Measurements from ENCODE around the gene SIRT7. TPM values are rescaled to one million over a fixed set of nuclear protein-coding genes. Genes with fewer than 3 reads are reported as not detected.

The SIRT7 gene
- total and polyA plus RNA-seq, 4 donors = 14.7 to 43.4 (median 32.9) TPM

DNA sequence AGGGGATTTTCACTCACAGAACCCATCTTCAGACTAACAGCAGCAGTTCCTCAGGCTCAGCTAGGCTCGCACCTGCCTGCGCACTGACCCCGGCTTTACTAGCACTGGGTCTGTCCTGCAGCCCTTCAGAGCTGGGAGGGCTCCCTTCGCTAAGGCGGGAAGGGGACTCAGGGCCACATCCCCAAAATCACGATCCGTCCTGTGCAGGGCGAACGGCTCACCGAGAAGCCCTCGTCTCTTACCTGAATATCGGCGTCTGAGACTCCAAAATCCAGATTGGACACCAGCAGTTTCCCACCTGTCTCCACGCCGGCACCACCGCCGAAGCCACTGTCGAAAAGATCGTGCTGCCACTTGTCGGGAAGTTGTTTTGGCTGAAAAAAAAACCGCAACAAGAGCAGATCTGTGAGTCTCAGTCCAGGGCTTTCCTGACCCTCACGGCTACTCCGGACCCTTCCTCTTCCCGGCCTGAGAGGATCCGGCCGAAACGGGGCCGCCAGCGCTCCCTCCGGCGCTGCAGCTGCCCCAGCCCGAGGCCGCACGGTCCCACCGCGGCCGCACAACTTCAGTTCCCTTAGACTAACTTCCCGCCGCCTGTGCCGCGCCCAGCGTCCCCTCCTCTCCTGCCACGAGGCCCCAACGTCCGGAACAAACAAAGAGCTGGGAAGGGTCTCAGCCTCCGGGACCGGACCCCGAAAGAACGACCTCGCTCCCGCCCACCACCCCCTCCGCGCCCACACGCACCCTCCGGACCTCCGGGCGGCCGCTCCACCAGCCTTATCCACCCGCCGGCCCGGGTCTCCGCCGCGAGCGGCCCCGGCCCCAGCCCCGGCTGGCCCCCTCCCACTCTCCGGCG, 27.3 kb downstream of the SIRT7 start:
- WGBS, 2 donors = 8 to 12% methylated on average over 47 to 69 of the region's 69 CpGs
- Histone ChIP-seq H3K36me3 (ENCODE audit: control insufficient read depth in 4 of 4, insufficient read depth in 4 of 4, low read length in 4 of 4) (peaks cover 24 to 48% (median 30%) of the 10 kb centered on the region in 4 donors), H3K27me3 (ENCODE audit: control insufficient read depth in 3 of 3, insufficient read depth in 3 of 3, low read length in 2 of 3) (no peaks in the 10 kb centered on the region), H3K27ac (ENCODE audit: low read depth in 1 of 2, low read length in 1 of 2) (peak overlapping the region; percentile 55 to 79), H3K4me3 (peak overlapping the region; percentile 85), H3K4me1 (ENCODE audit: control insufficient read depth in 5 of 5, insufficient read depth in 5 of 5, low read length in 5 of 5) (peaks cover 0 to 10% (median 7%) of the 10 kb centered on the region in 5 donors), H3K9me3 (ENCODE audit: control insufficient read depth in 4 of 4, insufficient read depth in 3 of 4, low read length in 3 of 4) (no peaks in the 10 kb centered on the region), H3K9ac (ENCODE audit: insufficient read depth in 1 of 2, low read length in 2 of 2) (peak overlapping the region; percentile 67 to 73)
- ATAC-seq (ENCODE audit: insufficient read depth, low FRiP score) (no peak), DNase-seq (peak in 1 of 3 donors; percentile 7)
- no peak for TF ChIP-seq CTCF (IDR thresholded peaks at IDR 0.05; ENCODE audit: control extremely low read depth, extremely low read depth)

DNA sequence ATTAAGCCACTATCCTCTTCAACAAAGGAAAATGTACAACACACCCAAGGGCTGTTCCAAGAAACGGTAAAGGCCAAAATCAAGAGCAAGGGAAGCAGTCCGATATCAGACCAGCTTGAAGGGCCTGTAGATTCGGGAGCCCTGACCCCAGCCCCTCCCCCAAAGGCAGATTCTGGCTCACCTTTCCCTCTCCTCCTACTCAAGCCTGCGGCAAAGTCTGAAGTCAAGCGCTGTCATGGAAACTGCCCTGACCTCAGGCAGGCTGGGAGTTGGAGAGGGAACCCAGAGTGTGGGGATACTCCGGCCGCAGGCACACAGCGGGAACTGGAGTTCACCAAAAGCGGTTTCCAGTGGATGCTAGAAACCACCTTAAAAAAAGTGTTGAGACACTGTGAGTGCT, 28.4 kb downstream of the SIRT7 start:
- H3K27ac ChIP-seq (ENCODE audit: low read depth in 1 of 2, low read length in 1 of 2) = no peak overlapping the region
- ATAC-seq (ENCODE audit: insufficient read depth, low FRiP score) = no peak
- H3K27me3 ChIP-seq (ENCODE audit: control insufficient read depth in 3 of 3, insufficient read depth in 3 of 3, low read length in 2 of 3) = no peaks in the 10 kb centered on the region
- no peak for DNase-seq
- H3K36me3 ChIP-seq (ENCODE audit: control insufficient read depth in 4 of 4, insufficient read depth in 4 of 4, low read length in 4 of 4) = peaks cover 21 to 49% (median 28%) of the 10 kb centered on the region in 4 donors
- H3K4me1 ChIP-seq (ENCODE audit: control insufficient read depth in 5 of 5, insufficient read depth in 5 of 5, low read length in 5 of 5) = peaks cover 0 to 10% (median 7%) of the 10 kb centered on the region in 5 donors
- no peak for TF ChIP-seq CTCF (IDR thresholded peaks at IDR 0.05; ENCODE audit: control extremely low read depth, extremely low read depth)
- H3K9ac ChIP-seq (ENCODE audit: insufficient read depth in 1 of 2, low read length in 2 of 2) = no peak overlapping the region
- 90 to 92% methylated on average over 9 of the region's 9 CpGs for WGBS, 2 donors
- H3K9me3 ChIP-seq (ENCODE audit: control insufficient read depth in 4 of 4, insufficient read depth in 3 of 4, low read length in 3 of 4) = no peaks in the 10 kb centered on the region
- no peak overlapping the region for H3K4me3 ChIP-seq

DNA sequence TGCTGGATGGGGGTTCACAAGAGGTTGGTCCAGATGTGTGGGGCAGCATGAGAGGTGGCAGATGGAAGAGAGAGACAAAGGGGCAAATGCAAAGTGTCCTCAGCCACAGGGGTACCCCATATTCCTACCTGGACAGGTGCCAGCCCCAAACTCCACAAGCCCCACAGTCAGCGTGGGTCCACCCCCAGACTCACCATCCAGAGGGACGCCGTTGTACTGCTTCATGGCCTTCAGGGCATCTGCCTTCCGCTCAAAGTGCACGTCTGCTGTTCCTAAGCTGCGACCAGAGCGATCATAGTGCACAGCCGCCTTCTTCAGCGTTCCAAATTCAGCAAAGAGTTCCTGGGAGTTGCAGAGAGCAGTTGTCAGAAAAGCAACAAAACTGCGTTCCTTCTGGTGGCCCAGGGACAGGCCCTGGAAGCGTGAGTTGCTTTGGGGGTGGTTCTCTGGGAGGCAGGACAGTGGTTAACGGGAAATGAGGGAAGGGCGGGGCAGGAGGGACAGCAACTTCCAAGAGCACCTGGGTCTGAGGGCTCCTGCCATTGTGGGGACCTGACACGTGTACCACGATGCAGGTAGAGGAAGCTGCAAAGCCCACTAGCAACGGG, 28.9 kb downstream of the SIRT7 start:
- ATAC-seq (ENCODE audit: insufficient read depth, low FRiP score) = no peak
- H3K36me3 ChIP-seq (ENCODE audit: control insufficient read depth in 4 of 4, insufficient read depth in 4 of 4, low read length in 4 of 4) = peaks cover 18 to 48% (median 32%) of the 10 kb centered on the region in 4 donors
- no peak for TF ChIP-seq CTCF (IDR thresholded peaks at IDR 0.05; ENCODE audit: control extremely low read depth, extremely low read depth)
- WGBS, 2 donors = 94 to 97% methylated on average over 16 of the region's 16 CpGs
- H3K9ac ChIP-seq (ENCODE audit: insufficient read depth in 1 of 2, low read length in 2 of 2) = no peak overlapping the region
- no peak overlapping the region for H3K4me3 ChIP-seq
- DNase-seq = no peak
- H3K27me3 ChIP-seq (ENCODE audit: control insufficient read depth in 3 of 3, insufficient read depth in 3 of 3, low read length in 2 of 3) = no peaks in the 10 kb centered on the region
- no peaks in the 10 kb centered on the region for H3K9me3 ChIP-seq (ENCODE audit: control insufficient read depth in 4 of 4, insufficient read depth in 3 of 4, low read length in 3 of 4)
- H3K4me1 ChIP-seq (ENCODE audit: control insufficient read depth in 5 of 5, insufficient read depth in 5 of 5, low read length in 5 of 5) = peaks cover 0 to 10% (median 7%) of the 10 kb centered on the region in 5 donors
- no peak overlapping the region for H3K27ac ChIP-seq (ENCODE audit: low read depth in 1 of 2, low read length in 1 of 2)

Data from lung (tissue), 12 donors.